PFSK-1 (cell line): ENCODE results near the gene C19orf25.

Experiments used
- FOXP2 ChIP-seq: optimal IDR thresholded peaks from 2 replicates; pipeline ENCODE3; 2011; ENCODE audit warnings: borderline replicate concordance, control low read depth, inconsistent platforms; ENCODE audit not compliant: insufficient read depth; ENCODE audit errors: extremely low read length, extremely low read depth
- POLR2AphosphoS5 ChIP-seq: IDR thresholded peaks from 2 replicates; pipeline ENCODE4 v1.6.1; 2012; ENCODE audit warnings: low read depth, mild to moderate bottlenecking, control low read depth, low read length, moderate library complexity
- SIN3A ChIP-seq: IDR thresholded peaks from 2 replicates; pipeline ENCODE4 v1.6.1; 2012; ENCODE audit warnings: mild to moderate bottlenecking, low read length, moderate library complexity, borderline replicate concordance; ENCODE audit not compliant: insufficient read depth
- TAF1 ChIP-seq: IDR thresholded peaks from 2 replicates; pipeline ENCODE4 v1.6.1; 2012; ENCODE audit warnings: low read length, control low read depth, borderline replicate concordance; ENCODE audit not compliant: insufficient read depth
- TF ChIP-seq, protein P1 (sequence below), 2 experiments: IDR thresholded peaks; 2 replicates each; pipeline versions ENCODE4 v1.6.1 to v1.8.0; 2011 to 2012; ENCODE audit warnings: low read depth in 2 of 2, low read length in 2 of 2, control low read depth in 1 of 2, inconsistent platforms in 1 of 2, mild to moderate bottlenecking in 1 of 2, moderate library complexity in 1 of 2; ENCODE audit not compliant: insufficient read depth in 1 of 2

C19orf25 gene

DNA sequence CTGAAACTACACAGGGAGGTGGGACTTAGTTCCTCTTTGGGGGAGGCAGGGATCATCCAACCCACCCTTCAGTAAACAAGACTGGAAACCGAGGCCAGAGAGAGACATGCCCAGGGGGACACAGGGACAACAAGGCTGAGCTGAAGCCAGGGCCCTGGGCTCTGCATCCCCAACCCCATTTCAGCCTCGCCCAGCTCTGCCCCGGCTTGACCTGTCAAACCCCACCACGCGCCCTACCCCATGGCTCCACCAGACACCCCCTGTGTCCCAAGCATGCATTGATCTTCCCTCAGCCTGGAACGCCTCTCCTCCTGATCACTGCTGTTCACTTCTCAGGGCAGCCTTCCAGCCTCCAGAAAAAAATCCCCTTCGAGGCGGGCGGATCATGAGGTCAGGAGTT, 31.1 kb downstream of the C19orf25 start:
- no peak for TF ChIP-seq POLR2AphosphoS5
- no peak for TF ChIP-seq SIN3A
- TF ChIP-seq TAF1: no peak
- TF ChIP-seq, protein P1, sequence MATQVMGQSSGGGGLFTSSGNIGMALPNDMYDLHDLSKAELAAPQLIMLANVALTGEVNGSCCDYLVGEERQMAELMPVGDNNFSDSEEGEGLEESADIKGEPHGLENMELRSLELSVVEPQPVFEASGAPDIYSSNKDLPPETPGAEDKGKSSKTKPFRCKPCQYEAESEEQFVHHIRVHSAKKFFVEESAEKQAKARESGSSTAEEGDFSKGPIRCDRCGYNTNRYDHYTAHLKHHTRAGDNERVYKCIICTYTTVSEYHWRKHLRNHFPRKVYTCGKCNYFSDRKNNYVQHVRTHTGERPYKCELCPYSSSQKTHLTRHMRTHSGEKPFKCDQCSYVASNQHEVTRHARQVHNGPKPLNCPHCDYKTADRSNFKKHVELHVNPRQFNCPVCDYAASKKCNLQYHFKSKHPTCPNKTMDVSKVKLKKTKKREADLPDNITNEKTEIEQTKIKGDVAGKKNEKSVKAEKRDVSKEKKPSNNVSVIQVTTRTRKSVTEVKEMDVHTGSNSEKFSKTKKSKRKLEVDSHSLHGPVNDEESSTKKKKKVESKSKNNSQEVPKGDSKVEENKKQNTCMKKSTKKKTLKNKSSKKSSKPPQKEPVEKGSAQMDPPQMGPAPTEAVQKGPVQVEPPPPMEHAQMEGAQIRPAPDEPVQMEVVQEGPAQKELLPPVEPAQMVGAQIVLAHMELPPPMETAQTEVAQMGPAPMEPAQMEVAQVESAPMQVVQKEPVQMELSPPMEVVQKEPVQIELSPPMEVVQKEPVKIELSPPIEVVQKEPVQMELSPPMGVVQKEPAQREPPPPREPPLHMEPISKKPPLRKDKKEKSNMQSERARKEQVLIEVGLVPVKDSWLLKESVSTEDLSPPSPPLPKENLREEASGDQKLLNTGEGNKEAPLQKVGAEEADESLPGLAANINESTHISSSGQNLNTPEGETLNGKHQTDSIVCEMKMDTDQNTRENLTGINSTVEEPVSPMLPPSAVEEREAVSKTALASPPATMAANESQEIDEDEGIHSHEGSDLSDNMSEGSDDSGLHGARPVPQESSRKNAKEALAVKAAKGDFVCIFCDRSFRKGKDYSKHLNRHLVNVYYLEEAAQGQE (IDR thresholded peaks at IDR 0.05; ENCODE audit: insufficient read depth in 1 of 2, low read depth in 2 of 2, low read length in 2 of 2): 0 out of 4 replicates have a peak, but pooled peaks of 1 of the 2 experiments have one; percentile 24

DNA sequence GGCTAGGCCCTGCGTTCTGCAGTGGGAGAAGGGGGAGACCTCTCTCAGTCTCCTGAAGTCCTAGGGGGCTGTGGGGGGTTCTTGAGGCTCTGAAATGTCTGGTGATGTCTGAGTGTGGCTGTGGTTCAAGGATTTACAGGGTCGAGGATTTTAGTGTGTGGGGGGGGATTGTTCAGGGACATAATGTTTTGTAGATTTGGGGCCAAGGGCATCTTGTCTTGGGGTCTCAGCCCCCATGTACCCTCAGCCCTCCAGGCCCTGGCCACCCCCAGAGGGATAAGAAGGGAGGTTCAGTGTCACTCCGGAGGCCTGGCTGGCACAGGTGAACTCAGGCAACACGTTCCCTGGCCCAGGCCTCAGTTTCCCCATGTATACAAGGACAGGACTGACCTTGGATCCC, 31.5 kb downstream of the C19orf25 start:
- TF ChIP-seq FOXP2 (no peak), TAF1 (no peak), POLR2AphosphoS5 (no peak), SIN3A (no peak)
- TF ChIP-seq, protein P1 (IDR thresholded peaks at IDR 0.05; ENCODE audit: insufficient read depth in 1 of 2, low read depth in 2 of 2, low read length in 2 of 2): no peak

DNA sequence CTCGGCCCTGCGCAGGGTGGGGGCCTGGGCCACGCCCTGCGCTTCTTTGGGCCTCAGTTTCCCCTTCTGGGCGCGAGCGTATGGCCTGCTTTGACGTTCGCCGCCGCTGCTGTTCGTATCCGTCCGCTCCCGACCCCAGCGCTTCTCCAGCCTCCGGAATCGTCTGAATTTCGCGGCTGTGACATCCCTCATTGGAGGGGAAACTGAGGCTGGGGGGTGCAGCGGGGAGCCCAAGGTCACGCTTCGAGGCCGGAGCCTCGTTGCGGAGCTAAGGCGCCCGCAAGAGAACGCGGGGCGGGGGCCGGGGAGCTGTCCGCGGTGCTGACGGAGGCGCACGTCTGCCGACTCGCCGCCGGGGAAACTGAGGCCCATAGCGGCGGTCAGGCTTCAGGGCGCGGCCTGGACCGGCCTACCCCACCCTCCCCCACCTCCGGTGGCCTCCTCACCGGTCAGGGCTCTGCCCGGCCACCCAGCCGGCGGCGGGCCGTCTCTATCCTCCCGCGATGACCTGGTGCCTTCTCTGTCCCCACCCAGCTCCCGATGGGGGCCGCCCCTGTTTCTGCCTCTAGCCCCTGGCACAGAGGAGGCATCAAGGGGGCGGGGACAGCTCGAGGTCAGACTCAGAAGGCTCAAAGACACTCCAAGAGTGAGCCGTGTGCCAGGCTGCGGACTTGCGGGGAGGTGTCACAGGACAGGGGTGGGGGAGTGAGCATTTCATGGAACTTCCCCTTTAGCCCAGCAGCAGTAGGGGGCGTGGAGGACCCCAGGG, 32.1 kb downstream of the C19orf25 start:
- TF ChIP-seq SIN3A (no peak), FOXP2 (no peak)
- TF ChIP-seq, protein P1 (IDR thresholded peaks at IDR 0.05; ENCODE audit: insufficient read depth in 1 of 2, low read depth in 2 of 2, low read length in 2 of 2): peak; percentile 90 to 94

DNA sequence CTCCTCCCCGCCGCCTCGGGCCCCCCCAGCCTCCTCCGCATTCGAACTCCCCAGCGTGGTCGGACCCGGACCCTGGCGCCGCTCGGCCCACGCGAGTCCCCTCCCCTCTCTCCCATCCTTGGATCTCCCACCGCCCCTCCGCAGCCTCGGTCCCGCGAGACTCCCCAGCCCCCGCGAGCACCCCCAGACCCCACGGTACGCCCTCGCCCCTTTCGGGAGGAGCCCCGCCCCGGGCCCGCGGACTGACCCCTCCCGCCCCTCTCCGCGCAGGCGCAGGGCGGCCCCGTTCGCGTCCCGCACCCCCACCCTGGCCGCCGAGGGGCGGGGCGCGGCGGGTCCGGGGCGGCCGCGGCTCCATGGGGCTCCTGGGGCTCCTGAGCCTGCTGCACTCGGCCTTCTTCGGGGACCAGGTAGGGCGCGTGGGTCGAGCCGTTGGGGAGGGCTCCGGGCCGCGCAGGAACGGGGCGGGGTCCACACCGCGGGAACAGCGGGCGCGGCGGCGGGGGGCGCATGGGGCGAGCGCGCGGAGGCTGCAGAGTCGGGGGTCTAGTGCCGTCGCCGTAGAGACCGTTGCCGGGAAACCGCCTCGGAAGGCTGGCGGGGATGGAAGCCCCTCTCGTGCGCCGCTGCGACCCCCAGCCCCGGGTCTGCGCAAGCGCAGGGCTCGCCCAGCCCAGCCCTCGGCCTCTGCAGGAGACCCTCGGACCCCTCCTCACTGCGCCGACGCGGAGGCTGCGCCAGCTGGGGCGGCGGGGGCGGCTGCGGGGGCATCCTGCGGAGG, 32.9 kb downstream of the C19orf25 start:
- TF ChIP-seq FOXP2 (no peak), TAF1 (no peak), SIN3A (no peak), POLR2AphosphoS5 (no peak)
- TF ChIP-seq, protein P1 (IDR thresholded peaks at IDR 0.05; ENCODE audit: insufficient read depth in 1 of 2, low read depth in 2 of 2, low read length in 2 of 2): no peak
